K562 (cell line): ENCODE data around the gene CTSW. TPM values are rescaled to one million over a fixed set of nuclear protein-coding genes. Genes with fewer than 3 reads are reported as not detected.
A peak's percentile ranks its signal among the peaks of the same experiment; 100 is the strongest.

Experiments
- CHD2 ChIP-seq: IDR thresholded peaks from 2 replicates; pipeline ENCODE4 v1.6.1; 2011; ENCODE audit warnings: low read depth, low read length
- ESRRA ChIP-seq: fragments of 450-650 bp; IDR thresholded peaks from 2 replicates; pipeline ENCODE4 v1.6.1; 2014; ENCODE audit warnings: low read depth, mild to moderate bottlenecking, moderate library complexity, borderline replicate concordance
- IFI16 ChIP-seq: fragments of 250-450 bp; sonication (Bioruptor Pico); IDR thresholded peaks from 2 replicates; pipeline ENCODE4 v2.1.2; 2022; ENCODE audit warnings: mild to moderate bottlenecking, inconsistent platforms
- KAT8 ChIP-seq: fragments of 450-650 bp; IDR thresholded peaks from 2 replicates; pipeline ENCODE4 v1.6.1; 2016; ENCODE audit warnings: low read depth, mild to moderate bottlenecking
- MAFF ChIP-seq: IDR thresholded peaks from 2 replicates; pipeline ENCODE4 v1.6.1; 2012; ENCODE audit warnings: low read length, improper control_type of control experiment
- NR1H2 ChIP-seq: sonication (generic); formaldehyde crosslinking; IDR thresholded peaks from 2 replicates; pipeline ENCODE4 v1.4.0; 2020; ENCODE audit warnings: mild to moderate bottlenecking, missing genetic modification reagents
- RAD21 ChIP-seq, 2 experiments: fragments of 250-450 bp in 1 of 2; fragments of 450-650 bp in 1 of 2; sonication (Bioruptor Pico) in 1 of 2; formaldehyde crosslinking in 1 of 2; IDR thresholded peaks in 1 of 2; conservative IDR thresholded peaks in 1 of 2; 2 replicates each; pipeline versions ENCODE4 v1.4.0 to v1.8.0; 2020 to 2022; ENCODE audit warnings: mild to moderate bottlenecking in 2 of 2, moderate library complexity in 1 of 2
- RBFOX2 ChIP-seq: fragments of 200-400 bp; formaldehyde crosslinking; IDR thresholded peaks from 2 replicates; pipeline ENCODE4 v1.6.1; 2017; ENCODE audit warnings: low read depth, mild to moderate bottlenecking, low read length, moderate library complexity
- SNRNP70 ChIP-seq: fragments of 200-400 bp; formaldehyde crosslinking; optimal IDR thresholded peaks from 2 replicates; pipeline ENCODE3; 2017; ENCODE audit warnings: low read depth, low read length
- STAT5B ChIP-seq: fragments of 250-450 bp; sonication (Bioruptor Pico); IDR thresholded peaks from 2 replicates; pipeline ENCODE4 v1.8.0; 2021; ENCODE audit warnings: mild to moderate bottlenecking, inconsistent platforms
- XRCC4 ChIP-seq: IDR thresholded peaks from one replicate; pipeline ENCODE4 v1.6.1; 2011; ENCODE audit not compliant: insufficient read depth, insufficient read length; ENCODE audit errors: extremely low read depth
- ZNF764 ChIP-seq: fragments of 250-450 bp; sonication (Bioruptor Pico); IDR thresholded peaks from 2 replicates; pipeline ENCODE4 v1.4.0; 2020; ENCODE audit warnings: low read depth, mild to moderate bottlenecking, moderate library complexity
- ZSCAN32 ChIP-seq: fragments of 450-650 bp; formaldehyde crosslinking; IDR thresholded peaks from 2 replicates; pipeline ENCODE4 v1.4.0; 2020; ENCODE audit warnings: mild to moderate bottlenecking, moderate library complexity
- polyA plus RNA-seq, 8 experiments: library from polyadenylated mRNA; depleted of rRNA in 4 of 8; stranded (reverse) in 5 of 8; unstranded in 3 of 8; fragments of >200 nt; fragmentation: Nextera tagmentation in 2 of 8; fragmentation: Illumina TruSeq in 1 of 8; extraction: Ambion mirVana in 2 of 8; extraction: Trizol in 1 of 8; gene quantifications; 2 replicates each; pipeline versions ENCODE4 v1.2.1 to v1.2.3, GENCODE V29; 2011 to 2014; ENCODE audit warnings: inconsistent platforms in 1 of 8, missing spikeins in 1 of 8
- total RNA-seq, 7 experiments: library from RNA; depleted of rRNA in 6 of 7; stranded (reverse); fragments of >200 nt in 6 of 7; fragmentation: Illumina TruSeq in 2 of 7; extraction: Trizol in 2 of 7; gene quantifications; 2 replicates each; pipeline versions ENCODE4 v1.2.1 to v1.2.3, GENCODE V29; 2011 to 2021; ENCODE audit warnings: low replicate concordance in 1 of 7
- TF ChIP-seq, protein P1 (sequence below), 2 experiments: fragments of 200-800 bp in 1 of 2; sonication (Bioruptor generic) in 1 of 2; sonication (generic) in 1 of 2; formaldehyde crosslinking in 1 of 2; IDR thresholded peaks in 1 of 2; conservative IDR thresholded peaks in 1 of 2; 2 replicates each; pipeline versions ENCODE4 v1.5.0 to v1.6.1; 2016 to 2020; ENCODE audit warnings: missing compliant biosample characterization in 1 of 2, missing genetic modification characterization in 1 of 2, missing genetic modification reagents in 1 of 2
- TF ChIP-seq, protein P2 (sequence below), 2 experiments: fragments of 450-650 bp; conservative IDR thresholded peaks; 2 replicates each; pipeline ENCODE4 v1.6.1; 2017; ENCODE audit warnings: mild to moderate bottlenecking in 2 of 2, moderate library complexity in 2 of 2
- TF ChIP-seq, protein P3 (sequence below): fragments of 250-450 bp; sonication (Bioruptor Pico); IDR thresholded peaks from 2 replicates; pipeline ENCODE4 v1.8.0; 2022; ENCODE audit warnings: inconsistent platforms, mild to moderate bottlenecking, moderate library complexity, borderline replicate concordance
- TF ChIP-seq, protein P4 (sequence below): fragments of 250-450 bp; sonication (Bioruptor Pico); IDR thresholded peaks from 2 replicates; pipeline ENCODE4 v1.5.0; 2020; ENCODE audit warnings: mild to moderate bottlenecking
- TF ChIP-seq, protein P5 (sequence below): fragments of 450-650 bp; IDR thresholded peaks from 2 replicates; pipeline ENCODE4 v1.6.1; 2016; ENCODE audit warnings: low read depth, mild to moderate bottlenecking, moderate library complexity
- TF ChIP-seq, protein P6 (sequence below): fragments of 450-650 bp; formaldehyde crosslinking; conservative IDR thresholded peaks from 2 replicates; pipeline ENCODE4 v1.4.0; 2022; ENCODE audit warnings: mild to moderate bottlenecking, missing genetic modification characterization

Gene CTSW
- total and polyA plus RNA-seq, 9 of the 15 experiments (the other 6 are each of a cell fraction or from before 2014, with no cell fraction given), result 0.04 TPM; not detected in 8

DNA sequence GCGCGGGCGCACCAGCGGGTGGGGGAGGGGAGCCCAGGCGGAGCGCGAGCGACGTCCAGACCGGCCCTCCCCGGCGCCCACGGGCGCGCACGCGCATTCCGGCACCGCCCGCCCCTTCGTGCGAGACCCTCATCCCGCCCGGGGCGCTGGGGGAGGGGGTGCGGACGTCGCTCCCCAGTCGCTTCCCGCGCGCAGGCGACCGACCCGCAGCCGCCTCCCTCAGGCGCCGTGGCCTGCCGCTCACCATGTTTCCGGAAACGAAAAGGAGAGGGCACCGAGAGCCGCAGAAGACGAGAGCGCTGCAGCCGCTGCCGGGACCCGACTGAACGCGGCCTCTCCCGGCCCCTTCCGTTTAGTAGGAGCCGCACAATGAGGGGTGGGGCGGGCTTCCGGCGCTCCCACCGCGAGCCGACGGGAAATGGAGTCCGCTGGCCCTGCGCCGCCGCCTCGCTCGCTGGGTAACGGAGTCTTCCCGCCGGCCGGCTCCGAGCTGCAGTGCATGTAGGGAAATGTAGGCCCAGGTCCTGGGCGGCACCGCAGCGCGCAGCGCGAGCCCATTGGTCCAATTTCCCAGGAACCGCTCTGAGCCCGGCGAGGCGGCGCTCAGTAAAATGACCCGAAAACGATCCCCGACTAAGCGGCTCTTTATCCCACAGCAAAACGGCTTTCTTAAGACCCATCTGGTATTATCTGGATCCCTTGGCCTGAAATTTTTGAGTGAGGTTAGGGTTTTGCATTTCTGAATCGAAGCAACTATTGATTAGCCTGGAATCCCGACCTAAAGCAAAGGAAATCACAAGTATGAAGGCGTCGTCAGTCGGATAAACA, 21.6 kb upstream of the CTSW start, which contains the start of gene CFL1 (continued):
- TF ChIP-seq, protein P1, sequence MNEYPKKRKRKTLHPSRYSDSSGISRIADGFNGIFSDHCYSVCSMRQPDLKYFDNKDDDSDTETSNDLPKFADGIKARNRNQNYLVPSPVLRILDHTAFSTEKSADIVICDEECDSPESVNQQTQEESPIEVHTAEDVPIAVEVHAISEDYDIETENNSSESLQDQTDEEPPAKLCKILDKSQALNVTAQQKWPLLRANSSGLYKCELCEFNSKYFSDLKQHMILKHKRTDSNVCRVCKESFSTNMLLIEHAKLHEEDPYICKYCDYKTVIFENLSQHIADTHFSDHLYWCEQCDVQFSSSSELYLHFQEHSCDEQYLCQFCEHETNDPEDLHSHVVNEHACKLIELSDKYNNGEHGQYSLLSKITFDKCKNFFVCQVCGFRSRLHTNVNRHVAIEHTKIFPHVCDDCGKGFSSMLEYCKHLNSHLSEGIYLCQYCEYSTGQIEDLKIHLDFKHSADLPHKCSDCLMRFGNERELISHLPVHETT (CRISPR knock-in tag; conservative IDR thresholded peaks at IDR 0.05 in 1 of 2, IDR thresholded peaks at IDR 0.05 in 1 of 2), result peak in 1 of 2 experiments; percentile 84; a peak in 2 of 4 replicates
- TF ChIP-seq RAD21 (CRISPR knock-in tag; conservative IDR thresholded peaks at IDR 0.05 in 1 of 2, IDR thresholded peaks at IDR 0.05 in 1 of 2) (no peak), CHD2 (peak; percentile 39), IFI16 (CRISPR knock-in tag) (no peak), KAT8 (no peak), ESRRA (peak; percentile 66), SNRNP70 (no peak), ZNF764 (CRISPR knock-in tag) (no peak), ZSCAN32 (CRISPR knock-in tag) (0 out of 2 replicates have a peak, but pooled peaks have one; percentile 65), STAT5B (CRISPR knock-in tag) (no peak), MAFF (no peak), RBFOX2 (peak; percentile 93), NR1H2 (CRISPR knock-in tag) (no peak), XRCC4 (no peak)
- TF ChIP-seq, protein P2, sequence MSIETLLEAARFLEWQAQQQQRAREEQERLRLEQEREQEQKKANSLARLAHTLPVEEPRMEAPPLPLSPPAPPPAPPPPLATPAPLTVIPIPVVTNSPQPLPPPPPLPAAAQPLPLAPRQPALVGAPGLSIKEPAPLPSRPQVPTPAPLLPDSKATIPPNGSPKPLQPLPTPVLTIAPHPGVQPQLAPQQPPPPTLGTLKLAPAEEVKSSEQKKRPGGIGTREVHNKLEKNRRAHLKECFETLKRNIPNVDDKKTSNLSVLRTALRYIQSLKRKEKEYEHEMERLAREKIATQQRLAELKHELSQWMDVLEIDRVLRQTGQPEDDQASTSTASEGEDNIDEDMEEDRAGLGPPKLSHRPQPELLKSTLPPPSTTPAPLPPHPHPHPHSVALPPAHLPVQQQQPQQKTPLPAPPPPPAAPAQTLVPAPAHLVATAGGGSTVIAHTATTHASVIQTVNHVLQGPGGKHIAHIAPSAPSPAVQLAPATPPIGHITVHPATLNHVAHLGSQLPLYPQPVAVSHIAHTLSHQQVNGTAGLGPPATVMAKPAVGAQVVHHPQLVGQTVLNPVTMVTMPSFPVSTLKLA (conservative IDR thresholded peaks at IDR 0.05), result peak; percentile 47 to 52; a peak in 2 of 4 replicates
- TF ChIP-seq, protein P3, sequence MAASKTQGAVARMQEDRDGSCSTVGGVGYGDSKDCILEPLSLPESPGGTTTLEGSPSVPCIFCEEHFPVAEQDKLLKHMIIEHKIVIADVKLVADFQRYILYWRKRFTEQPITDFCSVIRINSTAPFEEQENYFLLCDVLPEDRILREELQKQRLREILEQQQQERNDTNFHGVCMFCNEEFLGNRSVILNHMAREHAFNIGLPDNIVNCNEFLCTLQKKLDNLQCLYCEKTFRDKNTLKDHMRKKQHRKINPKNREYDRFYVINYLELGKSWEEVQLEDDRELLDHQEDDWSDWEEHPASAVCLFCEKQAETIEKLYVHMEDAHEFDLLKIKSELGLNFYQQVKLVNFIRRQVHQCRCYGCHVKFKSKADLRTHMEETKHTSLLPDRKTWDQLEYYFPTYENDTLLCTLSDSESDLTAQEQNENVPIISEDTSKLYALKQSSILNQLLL (CRISPR knock-in tag), result no peak
- TF ChIP-seq, protein P4, sequence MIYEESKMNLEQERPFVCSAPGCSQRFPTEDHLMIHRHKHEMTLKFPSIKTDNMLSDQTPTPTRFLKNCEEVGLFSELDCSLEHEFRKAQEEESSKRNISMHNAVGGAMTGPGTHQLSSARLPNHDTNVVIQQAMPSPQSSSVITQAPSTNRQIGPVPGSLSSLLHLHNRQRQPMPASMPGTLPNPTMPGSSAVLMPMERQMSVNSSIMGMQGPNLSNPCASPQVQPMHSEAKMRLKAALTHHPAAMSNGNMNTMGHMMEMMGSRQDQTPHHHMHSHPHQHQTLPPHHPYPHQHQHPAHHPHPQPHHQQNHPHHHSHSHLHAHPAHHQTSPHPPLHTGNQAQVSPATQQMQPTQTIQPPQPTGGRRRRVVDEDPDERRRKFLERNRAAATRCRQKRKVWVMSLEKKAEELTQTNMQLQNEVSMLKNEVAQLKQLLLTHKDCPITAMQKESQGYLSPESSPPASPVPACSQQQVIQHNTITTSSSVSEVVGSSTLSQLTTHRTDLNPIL (CRISPR knock-in tag), result no peak
- TF ChIP-seq, protein P5, sequence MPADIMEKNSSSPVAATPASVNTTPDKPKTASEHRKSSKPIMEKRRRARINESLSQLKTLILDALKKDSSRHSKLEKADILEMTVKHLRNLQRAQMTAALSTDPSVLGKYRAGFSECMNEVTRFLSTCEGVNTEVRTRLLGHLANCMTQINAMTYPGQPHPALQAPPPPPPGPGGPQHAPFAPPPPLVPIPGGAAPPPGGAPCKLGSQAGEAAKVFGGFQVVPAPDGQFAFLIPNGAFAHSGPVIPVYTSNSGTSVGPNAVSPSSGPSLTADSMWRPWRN, result no peak
- TF ChIP-seq, protein P6, sequence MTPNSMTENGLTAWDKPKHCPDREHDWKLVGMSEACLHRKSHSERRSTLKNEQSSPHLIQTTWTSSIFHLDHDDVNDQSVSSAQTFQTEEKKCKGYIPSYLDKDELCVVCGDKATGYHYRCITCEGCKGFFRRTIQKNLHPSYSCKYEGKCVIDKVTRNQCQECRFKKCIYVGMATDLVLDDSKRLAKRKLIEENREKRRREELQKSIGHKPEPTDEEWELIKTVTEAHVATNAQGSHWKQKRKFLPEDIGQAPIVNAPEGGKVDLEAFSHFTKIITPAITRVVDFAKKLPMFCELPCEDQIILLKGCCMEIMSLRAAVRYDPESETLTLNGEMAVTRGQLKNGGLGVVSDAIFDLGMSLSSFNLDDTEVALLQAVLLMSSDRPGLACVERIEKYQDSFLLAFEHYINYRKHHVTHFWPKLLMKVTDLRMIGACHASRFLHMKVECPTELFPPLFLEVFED (CRISPR knock-in tag), result peak; percentile 59; the same call in 1 of the 2 replicates
